Progenitor cell of endocrine pancreas (in vitro differentiated cells): Measurements from ENCODE around the gene PPP1R37. TPM values are rescaled to one million over a fixed set of nuclear protein-coding genes. Genes with fewer than 3 reads are reported as not detected.

Source experiments
- DNase-seq: peaks from one replicate; pipeline ENCODE4 v3.0.0; 2021; ENCODE audit warnings: low spot score; ENCODE audit not compliant: unreplicated experiment
- H3K27ac Mint-ChIP-seq: 2 replicates; pipeline ENCODE4 v1.8.0; 2021; ENCODE audit warnings: mild to moderate bottlenecking, moderate library complexity, mixed read lengths
- H3K27me3 Mint-ChIP-seq: 2 replicates; pipeline ENCODE4 v1.8.0; 2021; ENCODE audit warnings: mixed read lengths
- H3K36me3 Mint-ChIP-seq: 2 replicates; pipeline ENCODE4 v1.8.0; 2022; ENCODE audit warnings: mixed read lengths; ENCODE audit not compliant: insufficient read depth
- H3K4me1 Mint-ChIP-seq: 2 replicates; pipeline ENCODE4 v1.8.0; 2021; ENCODE audit warnings: low read depth, mixed read lengths
- H3K4me3 Mint-ChIP-seq: 2 replicates; pipeline ENCODE4 v1.8.0; 2021; ENCODE audit warnings: low read depth, mild to moderate bottlenecking, moderate library complexity, mixed read lengths
- H3K9me3 Mint-ChIP-seq: 2 replicates; pipeline ENCODE4 v1.8.0; 2021; ENCODE audit warnings: low read depth, mixed read lengths
- CTCF ChIP-seq: fragments of 200-600 bp; sonication (generic); IDR thresholded peaks from one replicate; pipeline ENCODE4 v1.5.0; 2021; ENCODE audit warnings: antibody characterized with exemption, mild to moderate bottlenecking; ENCODE audit not compliant: unreplicated experiment
- total RNA-seq: library from RNA; stranded (reverse); gene quantifications from 2 replicates; pipeline ENCODE4 v1.2.1, GENCODE V29; 2021

PPP1R37 gene
- total RNA-seq, 1 donor from 2014 or later: 45.8 TPM

DNA sequence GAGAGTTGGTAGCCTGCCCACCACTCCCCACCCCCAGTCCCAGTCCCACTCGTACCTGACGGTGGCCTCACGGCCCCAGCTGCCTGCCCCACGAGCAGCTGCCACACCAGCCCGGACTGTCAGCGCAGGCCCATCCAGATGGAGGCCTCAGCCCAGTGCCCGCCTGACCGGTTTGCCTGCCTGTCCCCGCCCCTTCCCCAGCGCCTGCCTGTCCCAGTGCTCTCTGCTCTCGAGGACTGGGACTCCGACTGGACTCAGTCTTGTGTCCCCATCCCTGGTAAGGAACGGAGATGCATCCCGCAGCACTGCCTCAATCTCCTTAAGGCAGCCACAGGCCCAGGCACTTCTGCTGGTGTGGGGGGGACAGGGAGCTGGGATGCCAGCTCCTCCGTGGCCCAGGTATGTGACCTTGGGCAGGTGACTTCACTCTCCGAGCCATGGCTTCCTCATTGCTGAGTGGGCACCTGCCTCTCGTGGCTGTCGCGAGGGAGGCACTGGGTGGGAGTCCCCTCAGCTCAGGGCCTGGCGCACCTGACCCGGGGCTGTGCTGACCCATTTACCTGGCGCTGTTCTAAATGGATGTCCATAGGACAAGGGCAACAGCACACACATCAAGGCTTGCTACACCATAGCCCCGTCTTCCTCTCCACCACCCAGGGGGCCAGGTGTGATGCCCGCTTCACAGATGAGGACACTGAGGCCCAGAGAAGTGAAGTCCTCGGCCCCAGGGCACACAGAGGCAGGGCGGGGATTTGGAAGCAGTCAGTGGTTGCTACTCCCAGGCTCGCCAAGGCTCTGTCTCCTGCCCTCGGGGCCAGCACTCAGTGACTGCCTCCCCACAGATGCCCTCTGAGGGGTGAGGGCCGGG, 68.1 kb downstream of the PPP1R37 start, which contains the start of gene NKPD1:
Gene NKPD1, minus strand, starts transcription at position 113 of the 868 bp plus-strand sequence. CDS start 832 bp downstream, outside the sequence.
- H3K36me3 Mint-ChIP-seq: no peaks in the 10 kb centered on the region
- TF ChIP-seq CTCF: no peak
- DNase-seq: peak; percentile 44
- peaks cover 9% of the 10 kb centered on the region for H3K4me1 Mint-ChIP-seq
- peaks cover 24% of the 10 kb centered on the region for H3K27me3 Mint-ChIP-seq
- peak within 1 kb of the TSS; percentile 57 for H3K27ac Mint-ChIP-seq
- H3K9me3 Mint-ChIP-seq: no peaks in the 10 kb centered on the region
- H3K4me3 Mint-ChIP-seq: no peak within 1 kb of the TSS

- Mint-ChIP-seq H3K36me3 (no peaks in the 10 kb centered on the region), H3K9me3 (no peaks in the 10 kb centered on the region), H3K27me3 (peaks cover 19% of the 10 kb centered on the region), H3K4me3 (no peak overlapping the region), H3K4me1 (peaks cover 9% of the 10 kb centered on the region), H3K27ac (no peak overlapping the region)
- peak; percentile 62 for DNase-seq
- TF ChIP-seq CTCF: peak; percentile 77
These were observed 69.0 kb downstream of the PPP1R37 start for GRCh38 chr19:45161738-45162607.

DNA sequence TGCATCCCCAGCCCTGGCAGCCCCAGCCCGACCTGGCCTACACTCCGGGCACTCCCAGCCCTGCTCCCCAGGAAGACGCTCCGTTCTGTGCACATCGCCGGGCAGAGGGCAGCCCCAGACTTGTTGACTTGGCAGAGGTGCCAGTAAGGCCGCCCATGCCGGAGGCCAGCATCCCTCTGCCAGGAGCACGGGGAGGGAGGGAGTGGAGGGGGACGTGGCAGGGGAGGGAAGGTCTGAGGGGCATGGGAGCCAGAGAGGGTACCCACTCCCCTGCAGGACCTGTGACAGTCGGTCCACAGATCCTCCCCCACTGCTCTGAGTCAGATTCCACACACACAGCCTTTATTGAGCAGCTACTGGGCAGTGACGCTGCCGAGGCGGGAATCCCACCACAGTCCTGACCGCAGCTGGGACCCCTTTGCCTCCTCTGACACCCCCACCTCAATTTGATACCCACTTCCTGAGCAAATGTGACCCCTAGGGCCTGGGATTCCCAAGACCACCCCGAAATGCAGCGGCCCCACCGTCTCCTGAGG, 69.7 kb downstream of the PPP1R37 start:
- no peak for TF ChIP-seq CTCF
- DNase-seq: no peak
- H3K4me1 Mint-ChIP-seq: peaks cover 9% of the 10 kb centered on the region
- H3K36me3 Mint-ChIP-seq: no peaks in the 10 kb centered on the region
- no peak overlapping the region for H3K4me3 Mint-ChIP-seq
- peaks cover 15% of the 10 kb centered on the region for H3K27me3 Mint-ChIP-seq
- no peaks in the 10 kb centered on the region for H3K9me3 Mint-ChIP-seq
- no peak overlapping the region for H3K27ac Mint-ChIP-seq

- no peak for DNase-seq
These were observed 70.2 kb downstream of the PPP1R37 start for GRCh38 chr19:45163156-45163555.

More at GRCh38 chr19:45163156-45163555, 70.2 kb downstream of the PPP1R37 start:
- H3K4me1 Mint-ChIP-seq: peaks cover 9% of the 10 kb centered on the region
- H3K4me3 Mint-ChIP-seq: no peak overlapping the region
- H3K27ac Mint-ChIP-seq: no peak overlapping the region
- H3K9me3 Mint-ChIP-seq: no peaks in the 10 kb centered on the region
- no peaks in the 10 kb centered on the region for H3K36me3 Mint-ChIP-seq
- H3K27me3 Mint-ChIP-seq: peaks cover 11% of the 10 kb centered on the region
- TF ChIP-seq CTCF: no peak
